GM06990 (cell line): Measurements from ENCODE around the gene KANK4.

Source experiments
- DNase-seq: peaks from one replicate; pipeline ENCODE4 v3.0.0-alpha.2; 2011; ENCODE audit not compliant: insufficient read length; ENCODE audit errors: extremely low read depth
- H3K27me3 ChIP-seq: replicated peaks from 2 replicates; pipeline ENCODE4 v1.6.0; 2011; ENCODE audit warnings: low read length; ENCODE audit not compliant: control insufficient read depth, insufficient read depth
- H3K36me3 ChIP-seq: 2 replicates; pipeline ENCODE4 v1.5.1; 2011; ENCODE audit warnings: low read length; ENCODE audit not compliant: control insufficient read depth, insufficient read depth
- H3K4me3 ChIP-seq: replicated peaks from 2 replicates; pipeline ENCODE4 v1.5.1; 2011; ENCODE audit warnings: low read depth, mild to moderate bottlenecking, control low read depth, low read length
- TF ChIP-seq, protein P1 (sequence below): IDR thresholded peaks from 2 replicates; pipeline ENCODE4 v1.5.1; 2011; ENCODE audit warnings: low read length, control low read depth, mild to moderate bottlenecking, inconsistent platforms; ENCODE audit not compliant: insufficient read depth, poor library complexity, severe bottlenecking

Gene KANK4

DNA sequence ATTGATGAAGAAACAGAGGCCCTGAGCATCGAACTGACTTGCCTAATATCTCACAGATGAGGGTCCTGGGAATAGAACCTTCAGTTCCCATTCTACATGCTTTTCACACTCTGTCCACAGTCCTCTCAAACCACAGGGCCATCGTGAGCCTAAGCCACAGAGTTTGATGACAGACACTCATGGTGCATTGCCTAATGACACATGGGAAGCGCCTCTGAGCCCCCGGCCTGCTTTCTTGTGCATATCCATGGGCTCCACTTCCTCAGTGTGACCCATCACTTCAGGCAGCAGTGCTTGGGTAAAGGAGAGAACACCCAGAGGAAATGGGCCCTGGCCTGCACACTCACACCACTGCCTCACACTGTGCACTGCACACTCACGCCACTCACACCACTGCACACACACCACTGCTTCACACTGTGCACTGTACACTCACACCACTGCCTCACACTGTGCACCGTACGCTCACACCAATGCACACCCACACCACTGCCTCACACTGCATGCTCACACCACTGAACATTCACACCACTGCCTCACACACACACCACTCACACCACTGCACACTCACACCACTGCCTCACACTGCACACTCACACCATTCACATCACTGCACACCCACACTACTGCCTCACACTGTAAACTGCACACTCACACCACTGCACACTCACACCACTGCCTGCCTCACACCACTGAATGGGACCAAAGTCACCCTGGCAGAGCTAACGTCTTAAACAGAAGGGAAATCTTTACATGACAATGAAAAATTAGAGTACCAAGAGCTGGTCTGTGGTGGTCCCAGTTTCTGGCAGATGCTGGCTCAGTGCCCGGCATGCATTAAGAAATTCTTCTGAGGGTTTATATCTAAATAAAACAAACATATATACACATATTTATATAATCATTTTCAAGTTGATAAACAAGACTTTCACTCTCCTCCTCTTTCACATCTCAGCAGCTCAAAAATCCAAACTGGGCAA is 53.0 kb downstream of the KANK4 start:
- H3K36me3 ChIP-seq, result no peaks in the 10 kb centered on the region
- TF ChIP-seq, protein P1, sequence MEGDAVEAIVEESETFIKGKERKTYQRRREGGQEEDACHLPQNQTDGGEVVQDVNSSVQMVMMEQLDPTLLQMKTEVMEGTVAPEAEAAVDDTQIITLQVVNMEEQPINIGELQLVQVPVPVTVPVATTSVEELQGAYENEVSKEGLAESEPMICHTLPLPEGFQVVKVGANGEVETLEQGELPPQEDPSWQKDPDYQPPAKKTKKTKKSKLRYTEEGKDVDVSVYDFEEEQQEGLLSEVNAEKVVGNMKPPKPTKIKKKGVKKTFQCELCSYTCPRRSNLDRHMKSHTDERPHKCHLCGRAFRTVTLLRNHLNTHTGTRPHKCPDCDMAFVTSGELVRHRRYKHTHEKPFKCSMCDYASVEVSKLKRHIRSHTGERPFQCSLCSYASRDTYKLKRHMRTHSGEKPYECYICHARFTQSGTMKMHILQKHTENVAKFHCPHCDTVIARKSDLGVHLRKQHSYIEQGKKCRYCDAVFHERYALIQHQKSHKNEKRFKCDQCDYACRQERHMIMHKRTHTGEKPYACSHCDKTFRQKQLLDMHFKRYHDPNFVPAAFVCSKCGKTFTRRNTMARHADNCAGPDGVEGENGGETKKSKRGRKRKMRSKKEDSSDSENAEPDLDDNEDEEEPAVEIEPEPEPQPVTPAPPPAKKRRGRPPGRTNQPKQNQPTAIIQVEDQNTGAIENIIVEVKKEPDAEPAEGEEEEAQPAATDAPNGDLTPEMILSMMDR, result no peak
- DNase-seq, result no peak
- no peak overlapping the region for H3K4me3 ChIP-seq
- H3K27me3 ChIP-seq, result no peaks in the 10 kb centered on the region

DNA sequence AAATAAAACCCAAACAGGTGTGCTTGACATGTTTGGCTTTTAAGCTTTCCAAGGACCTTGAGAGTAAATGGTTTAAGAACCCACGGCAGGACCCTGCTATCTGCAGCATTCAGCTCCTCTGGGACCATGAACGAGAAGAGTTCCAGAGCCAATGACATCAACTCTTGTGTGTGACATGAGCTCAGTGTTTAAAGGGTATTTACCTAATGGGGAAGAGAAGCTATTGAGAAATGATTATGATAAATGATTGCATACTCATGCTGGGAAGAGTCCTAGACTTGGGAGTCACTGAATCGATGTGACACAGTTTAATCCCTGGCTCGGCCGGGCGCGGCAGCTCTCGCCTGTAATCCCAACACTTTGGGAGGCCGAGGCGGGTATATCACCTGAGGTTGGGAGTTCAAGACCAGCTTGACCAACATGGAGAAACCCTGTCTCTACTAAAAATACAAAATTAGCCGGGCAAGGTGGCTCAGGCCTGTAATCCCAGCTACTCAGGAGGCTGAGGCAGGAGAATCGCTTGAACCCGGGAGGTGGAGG is 55.4 kb downstream of the KANK4 start:
- no peak overlapping the region for H3K4me3 ChIP-seq
- H3K27me3 ChIP-seq, result no peaks in the 10 kb centered on the region
- TF ChIP-seq, protein P1, result no peak
- no peak for DNase-seq
- no peaks in the 10 kb centered on the region for H3K36me3 ChIP-seq

DNA sequence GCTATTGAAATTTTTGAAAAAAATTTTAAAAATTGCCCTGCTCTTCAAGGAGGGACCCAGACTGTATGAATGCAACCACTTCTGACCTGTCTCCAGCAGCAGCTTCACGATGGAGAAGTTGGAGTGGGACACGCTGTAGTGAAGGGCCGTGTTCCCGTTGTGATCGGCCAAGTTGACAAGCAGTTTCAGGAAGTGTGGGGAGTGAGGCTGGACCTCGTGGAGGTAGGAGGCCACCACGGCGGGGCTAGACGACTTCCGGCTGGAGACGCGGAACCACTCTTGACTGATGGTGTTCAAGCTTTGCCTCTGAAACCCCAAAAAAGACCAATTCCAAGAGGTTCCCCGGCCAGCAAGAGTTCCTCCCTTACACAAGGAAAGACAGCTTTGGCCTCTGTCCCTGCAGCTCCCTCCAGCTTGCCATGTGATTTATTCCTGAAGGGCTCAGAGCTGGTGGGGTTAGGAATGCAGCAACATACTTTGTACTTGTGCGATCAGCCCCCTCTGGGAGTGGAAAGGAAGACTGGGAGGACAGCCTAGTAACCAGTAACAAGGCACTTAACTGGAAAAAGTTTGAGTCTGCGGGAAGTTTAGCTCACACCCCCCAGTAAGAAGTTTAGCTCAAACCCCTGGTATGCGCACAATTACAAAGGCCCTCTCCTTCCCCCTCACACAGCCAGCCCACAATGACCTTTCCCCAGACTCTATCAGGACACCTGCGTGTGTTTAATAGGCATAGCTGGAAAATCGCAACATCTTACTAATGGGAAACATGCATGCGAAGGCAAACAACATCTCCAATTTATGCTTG is 56.0 kb downstream of the KANK4 start:
- no peaks in the 10 kb centered on the region for H3K27me3 ChIP-seq
- TF ChIP-seq, protein P1, result no peak
- H3K4me3 ChIP-seq, result no peak overlapping the region
- H3K36me3 ChIP-seq, result no peaks in the 10 kb centered on the region
- DNase-seq, result no peak

DNA sequence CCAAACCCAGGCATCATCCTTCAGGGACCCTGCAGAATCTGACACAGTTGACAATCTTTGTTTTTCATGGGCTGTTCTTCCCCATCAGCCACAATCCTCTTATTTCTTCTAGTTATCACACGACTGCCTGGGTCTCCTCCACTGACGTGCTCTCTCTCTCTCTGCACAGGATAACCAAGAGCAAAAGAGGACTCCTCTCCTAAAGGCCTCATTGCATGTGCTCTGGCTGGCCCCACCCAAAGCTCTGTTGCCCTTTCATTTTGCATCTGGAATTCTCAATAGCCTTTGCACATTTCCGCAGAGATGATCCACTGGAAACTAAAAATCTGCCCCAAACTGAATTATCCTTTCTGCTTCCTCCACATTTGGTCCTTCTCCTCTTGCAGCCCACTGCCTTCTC is 58.5 kb downstream of the KANK4 start:
- H3K36me3 ChIP-seq, result no peaks in the 10 kb centered on the region
- H3K4me3 ChIP-seq, result no peak overlapping the region
- no peaks in the 10 kb centered on the region for H3K27me3 ChIP-seq
- no peak for DNase-seq
- TF ChIP-seq, protein P1, result no peak

DNA sequence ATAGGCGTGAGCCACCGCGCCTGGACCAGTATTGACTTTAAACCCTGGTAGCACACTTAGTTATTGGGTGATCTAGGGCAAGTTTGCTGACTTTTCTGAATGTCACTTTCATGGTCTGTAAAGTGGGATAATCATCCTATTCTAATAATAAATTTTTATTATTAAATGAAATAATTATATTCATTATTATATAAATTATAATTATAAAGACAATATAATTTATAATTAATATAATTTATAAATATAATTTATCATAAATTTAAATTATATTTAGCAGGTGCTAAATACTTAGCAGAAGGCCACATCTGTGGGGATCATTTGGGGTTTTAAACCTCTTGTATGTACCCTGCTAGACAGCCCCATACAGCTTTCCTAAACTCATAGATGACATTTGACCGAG is 59.7 kb downstream of the KANK4 start:
- no peak overlapping the region for H3K4me3 ChIP-seq
- TF ChIP-seq, protein P1, result no peak
- no peak for DNase-seq

More for the DNA sequence above, 59.7 kb downstream of the KANK4 start:
- Histone ChIP-seq H3K36me3 (no peaks in the 10 kb centered on the region), H3K27me3 (no peaks in the 10 kb centered on the region)
